SHP77 (cell line): Measurements from ENCODE around the gene OSBPL5.

Source experiments
- DNase-seq, 2 experiments: peaks; one replicate each; lab custom pipeline; 2025; lab: John Stamatoyannopoulos, UW

The OSBPL5 gene

GRCh38 chr11:3162410-3163240 lies 2.5 kb downstream of the OSBPL5 start:
- no peak for DNase-seq

- DNase-seq, result no peak
Measured at GRCh38 chr11:3161720-3162409, 3.2 kb downstream of the OSBPL5 start.

DNA sequence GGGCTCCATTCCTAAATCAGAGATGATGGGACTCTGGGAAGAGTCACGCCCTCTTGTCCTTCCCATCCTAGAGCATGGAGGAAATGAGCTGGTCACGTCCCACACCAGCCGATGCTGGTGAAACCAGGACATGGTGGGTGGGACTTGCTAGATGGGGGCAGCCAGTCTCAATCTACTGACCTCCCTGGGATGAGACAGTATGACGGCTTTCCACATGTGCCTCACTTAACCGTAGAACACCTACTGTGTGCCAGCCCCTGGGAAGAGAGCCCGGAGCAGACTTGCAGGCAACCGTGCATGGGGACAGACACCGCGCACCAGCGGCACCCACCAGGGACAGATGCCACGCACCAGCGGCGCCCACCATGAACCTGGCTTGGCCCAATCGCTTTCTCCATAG lies 3.8 kb downstream of the OSBPL5 start:
- DNase-seq, result no peak

- no peak for DNase-seq
Measured at GRCh38 chr11:3160252-3161031, 4.7 kb downstream of the OSBPL5 start.

- DNase-seq, result no peak
Measured at GRCh38 chr11:3159296-3160190, 5.6 kb downstream of the OSBPL5 start.

- no peak for DNase-seq
Measured at GRCh38 chr11:3158821-3159220, 6.3 kb downstream of the OSBPL5 start.

DNA sequence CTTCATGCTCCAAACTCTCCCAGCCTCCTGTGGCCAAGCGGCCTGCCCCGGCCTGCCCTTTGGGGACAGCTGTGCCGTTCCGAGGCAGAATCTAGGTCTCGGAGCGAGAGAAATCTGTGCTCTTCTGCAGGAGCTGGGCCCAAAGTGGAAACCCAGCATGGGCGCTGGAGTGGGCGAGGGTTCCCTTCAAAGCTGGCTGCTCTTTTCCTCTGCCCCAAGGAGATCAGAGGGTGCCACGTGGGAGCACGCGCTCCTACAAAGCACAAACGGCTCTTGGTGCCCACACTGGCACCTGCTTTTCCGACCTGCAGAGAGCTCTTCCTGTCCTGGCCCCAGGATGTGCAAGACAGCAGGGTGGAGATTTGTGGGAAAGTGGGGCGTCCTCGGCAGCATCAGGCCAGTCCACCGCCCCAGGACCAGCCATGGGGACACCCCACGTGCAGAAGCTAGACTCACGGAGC lies 6.9 kb downstream of the OSBPL5 start:
- no peak for DNase-seq

- no peak for DNase-seq
Measured at GRCh38 chr11:3157381-3158130, 7.6 kb downstream of the OSBPL5 start.

DNA sequence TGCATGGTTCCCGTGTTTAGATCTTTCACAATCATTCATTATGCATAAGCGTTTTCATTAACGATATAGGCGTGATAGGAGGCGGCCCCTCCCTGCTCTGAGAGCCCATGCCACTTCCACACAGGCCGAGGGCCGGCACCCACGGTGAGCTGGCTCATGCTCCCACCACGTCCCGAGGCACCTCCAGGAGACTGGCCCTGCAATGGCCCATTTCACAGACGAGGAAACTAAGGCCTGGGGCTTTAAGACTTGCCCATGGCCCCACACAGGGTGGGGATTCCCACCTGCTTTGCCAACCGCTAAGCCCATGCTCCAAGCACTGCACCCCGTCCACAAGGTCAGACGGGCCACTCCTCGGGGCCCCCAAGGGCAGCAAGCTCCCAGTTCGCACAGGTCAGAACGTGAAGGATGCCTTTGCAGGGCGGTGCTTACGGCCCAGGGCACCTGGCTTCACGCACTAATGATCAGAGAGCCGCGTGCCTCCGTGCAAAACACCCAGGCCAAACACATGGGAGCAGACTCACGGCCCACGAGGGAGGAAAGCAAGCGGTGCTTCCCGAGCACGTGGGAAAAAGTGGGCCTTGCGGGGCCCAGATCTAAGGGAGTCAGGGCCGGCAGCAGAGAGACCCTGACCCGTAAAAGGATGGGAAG lies 8.3 kb downstream of the OSBPL5 start:
- DNase-seq, result no peak

DNA sequence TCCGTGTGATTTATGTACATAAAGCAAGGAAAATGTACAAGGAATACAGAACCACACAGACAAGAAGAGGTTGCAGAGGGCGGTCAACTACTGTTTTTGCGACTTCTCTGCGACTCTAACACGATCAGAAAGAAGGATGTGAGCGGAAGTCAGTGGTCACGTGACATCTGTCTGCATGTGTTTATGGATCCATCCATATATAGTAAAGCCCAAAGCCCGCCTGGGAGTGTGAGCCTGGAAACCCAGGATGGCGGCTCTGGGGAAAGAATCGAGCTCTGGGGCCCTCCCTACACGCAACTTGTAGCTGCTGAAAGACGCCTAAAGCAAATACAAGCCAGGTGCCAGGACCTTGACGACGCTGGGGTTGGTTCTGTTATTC lies 8.8 kb downstream of the OSBPL5 start:
- no peak for DNase-seq

GRCh38 chr11:3155691-3156258 lies 9.3 kb downstream of the OSBPL5 start:
- no peak for DNase-seq

GRCh38 chr11:3155216-3155615 lies 9.9 kb downstream of the OSBPL5 start:
- DNase-seq, result no peak

GRCh38 chr11:3154001-3154599 lies 11.0 kb downstream of the OSBPL5 start:
- no peak for DNase-seq

DNA sequence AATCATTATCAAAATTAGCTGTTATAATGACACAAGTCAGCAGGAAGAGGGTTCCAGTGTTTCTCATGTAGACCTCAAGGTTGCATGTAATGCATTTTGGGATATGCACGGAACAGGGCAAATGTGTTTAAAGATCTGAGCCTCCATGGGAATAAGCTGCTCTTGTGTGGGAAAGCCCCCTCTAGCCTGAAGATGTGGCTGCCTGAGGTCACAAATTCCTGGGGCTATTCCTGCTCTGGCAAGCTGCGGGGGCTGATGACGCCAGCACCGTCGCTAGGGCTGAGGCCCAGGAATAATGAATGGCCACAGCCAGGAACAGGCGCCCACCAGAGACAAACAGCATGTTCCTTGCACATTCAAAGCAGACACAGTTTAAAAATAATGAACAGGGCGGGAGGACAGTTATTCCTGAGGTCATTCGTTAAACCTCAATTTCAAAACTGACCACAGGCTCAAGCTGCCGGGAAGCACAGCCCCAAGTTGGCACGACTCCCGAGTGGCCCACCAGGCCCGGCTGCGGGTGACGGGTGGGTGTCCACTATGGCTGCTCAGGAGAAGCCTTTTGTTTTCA lies 11.7 kb downstream of the OSBPL5 start:
- no peak for DNase-seq

DNA sequence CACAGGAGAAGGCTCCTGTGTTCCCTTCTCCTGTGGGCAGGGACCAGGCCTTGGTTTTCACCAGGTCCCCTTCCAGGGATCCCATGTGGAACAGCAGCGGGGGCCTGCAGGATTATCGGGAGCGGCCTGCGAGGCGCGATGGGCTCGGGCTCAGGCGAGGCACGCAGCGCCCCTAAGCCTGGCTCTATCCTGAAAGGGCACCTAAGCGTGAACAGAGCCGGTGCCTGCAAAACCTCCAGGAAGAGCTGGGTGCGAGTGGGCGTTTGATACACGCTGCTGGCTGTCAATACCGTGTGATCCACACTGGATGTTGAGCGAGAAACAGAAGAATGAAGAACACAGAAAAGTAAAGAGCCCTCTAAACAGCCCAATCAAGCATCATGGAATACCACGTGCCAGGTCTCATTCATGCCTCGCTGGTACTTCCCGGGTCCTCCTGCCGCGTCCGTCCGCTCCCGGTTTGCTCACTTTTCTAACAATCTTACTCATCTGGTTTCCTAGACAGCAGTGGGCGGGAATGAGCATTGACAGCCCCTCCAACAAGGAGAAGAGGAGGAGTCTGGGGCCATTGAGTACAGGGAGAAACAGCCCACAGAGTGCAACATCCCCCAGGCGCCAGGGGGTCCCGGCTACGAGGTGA lies 12.5 kb downstream of the OSBPL5 start:
- DNase-seq, result no peak

GRCh38 chr11:3150726-3151125 lies 14.4 kb downstream of the OSBPL5 start:
- DNase-seq, result no peak

- DNase-seq, result no peak
Measured at GRCh38 chr11:3149852-3150188, 15.3 kb downstream of the OSBPL5 start.

DNA sequence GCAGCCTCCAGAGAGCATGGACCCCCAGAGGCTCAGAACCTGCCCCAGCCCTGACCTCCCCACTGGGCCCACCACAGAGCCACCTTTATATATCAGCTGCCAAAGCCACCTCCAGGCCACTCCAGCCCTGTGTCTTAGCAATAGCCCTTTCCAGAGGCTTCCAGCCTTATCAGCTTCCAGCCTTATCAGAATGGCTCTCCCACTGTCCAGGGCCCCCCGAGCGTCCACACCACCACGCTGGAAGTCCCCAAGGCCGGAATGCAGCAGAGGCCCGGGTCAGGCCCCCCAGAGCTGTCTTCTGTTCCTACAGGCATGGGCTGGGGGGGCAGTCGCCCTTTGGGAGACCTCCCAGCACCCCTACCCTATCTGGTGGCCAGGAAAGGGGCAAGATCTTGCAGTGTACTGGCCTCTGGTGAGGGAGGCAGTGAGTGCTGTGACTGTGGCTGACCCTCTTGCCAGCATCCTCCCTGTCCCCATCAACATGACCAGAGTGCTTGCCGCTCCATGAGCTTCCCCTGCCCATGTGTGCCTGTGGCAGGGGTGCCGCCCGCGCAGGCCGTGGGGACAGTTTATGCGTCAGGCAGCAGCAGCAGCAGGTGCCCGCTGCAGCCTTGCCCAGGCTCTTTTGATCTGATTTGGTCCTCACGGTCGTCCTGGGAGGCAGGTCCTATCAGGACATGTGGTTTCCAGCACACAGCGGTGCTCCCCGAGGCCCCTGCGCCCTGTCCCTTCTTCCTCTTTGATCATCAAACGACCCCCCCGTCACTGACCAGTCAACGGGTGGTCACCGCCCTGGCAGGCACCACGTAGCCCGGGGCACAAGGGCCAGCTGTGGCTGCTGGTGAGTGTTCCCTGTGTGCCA lies 15.9 kb downstream of the OSBPL5 start:
- no peak for DNase-seq
